Activated CD4-positive, CD25-positive, alpha-beta regulatory T cell (primary cell): ENCODE data around the gene TWF2.

ENCODE experiments used
- DNase-seq, 4 experiments: peaks; one replicate each; lab custom pipeline; 2025; lab: John Stamatoyannopoulos, UW

TWF2 gene

GRCh38 chr3:52182196-52182595, 56.8 kb downstream of the TWF2 start:
- no peak for DNase-seq

- DNase-seq = no peak
These were observed 57.4 kb downstream of the TWF2 start for GRCh38 chr3:52181543-52181942.
